Stimulated activated CD4-positive, alpha-beta T cell treated with anti-CD3 and anti-CD28 coated beads, Interleukin-1b, Interleukin-23, amount 100 ng/mL, for 1 hour (primary cell): ENCODE data around the gene NR5A1.

Experiments
- DNase-seq, 2 donors: peaks; one replicate each; pipeline ENCODE4 v3.0.0-alpha.2; 2020; ENCODE audit warnings: low read depth in 2 of 2

The NR5A1 gene

DNA sequence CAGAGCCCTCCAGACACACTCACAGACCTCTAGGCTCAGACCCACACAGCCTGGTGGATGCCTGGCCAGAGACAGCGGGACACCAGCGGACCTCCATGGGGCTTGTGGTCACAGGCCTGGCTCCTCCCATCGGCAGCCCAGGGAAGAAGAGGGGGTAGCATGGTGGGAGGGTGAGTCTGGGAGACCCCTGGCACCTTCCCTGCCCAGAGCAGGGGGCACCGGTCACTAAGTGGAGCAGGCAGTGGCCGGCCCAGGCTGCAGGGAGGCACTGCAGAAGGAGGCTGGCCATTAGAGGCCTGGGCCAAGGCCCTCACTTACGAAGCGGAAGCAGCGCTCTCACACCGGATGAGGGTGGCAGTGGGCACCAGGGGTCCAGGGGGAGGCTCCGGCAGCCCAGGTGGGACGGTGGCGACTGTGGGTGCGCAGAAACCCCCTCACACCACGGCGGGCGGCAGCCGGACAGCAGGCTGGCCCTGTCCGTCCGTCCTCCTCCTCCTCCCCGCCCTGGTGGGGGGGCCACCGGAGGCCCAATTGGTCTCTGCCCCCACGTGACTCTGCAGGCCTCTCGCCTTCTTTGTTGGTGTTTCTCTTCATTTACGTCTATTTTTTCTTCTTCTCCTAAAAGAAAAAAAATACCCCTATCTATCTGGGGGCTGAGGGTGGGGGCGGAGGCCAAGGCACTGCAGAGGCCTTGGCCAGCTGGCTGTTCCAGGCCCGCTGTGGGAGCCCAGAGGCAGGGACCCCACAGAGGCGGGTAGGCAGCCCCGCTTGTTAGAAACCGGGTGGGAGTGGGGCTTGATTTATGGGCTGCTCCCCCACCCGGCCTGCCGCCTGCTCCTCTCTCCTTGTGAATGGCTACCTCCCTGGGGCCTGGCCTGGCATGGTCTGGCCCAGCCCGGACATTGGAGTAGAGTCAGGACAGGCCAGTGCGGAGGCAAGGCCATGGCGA is at the start of gene NR5A1:
NR5A1 (minus strand) TSS at position 469 of the 949 bp plus-strand sequence. CDS start 4,004 bp downstream, outside the sequence.
- no peak for DNase-seq

DNA sequence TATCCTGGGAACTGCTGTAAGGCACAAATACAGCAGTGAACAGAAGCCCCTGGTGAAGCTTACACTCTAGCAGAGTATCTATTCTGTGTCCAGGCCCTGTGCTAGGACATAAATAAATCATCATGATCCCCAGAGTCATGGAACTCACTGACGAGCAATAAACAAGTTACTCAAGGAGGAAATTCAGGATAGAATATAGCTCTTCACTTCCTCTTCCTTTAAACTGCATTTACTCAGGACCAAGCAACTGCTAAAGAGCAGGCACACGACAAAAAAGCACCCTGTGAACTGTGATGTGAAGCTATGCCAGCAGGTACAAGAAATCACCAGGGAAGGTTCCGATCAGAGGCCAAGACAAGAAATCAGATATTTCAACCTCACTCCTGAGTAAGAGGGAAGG is 47.8 kb upstream of the NR5A1 start:
- no peak for DNase-seq

DNA sequence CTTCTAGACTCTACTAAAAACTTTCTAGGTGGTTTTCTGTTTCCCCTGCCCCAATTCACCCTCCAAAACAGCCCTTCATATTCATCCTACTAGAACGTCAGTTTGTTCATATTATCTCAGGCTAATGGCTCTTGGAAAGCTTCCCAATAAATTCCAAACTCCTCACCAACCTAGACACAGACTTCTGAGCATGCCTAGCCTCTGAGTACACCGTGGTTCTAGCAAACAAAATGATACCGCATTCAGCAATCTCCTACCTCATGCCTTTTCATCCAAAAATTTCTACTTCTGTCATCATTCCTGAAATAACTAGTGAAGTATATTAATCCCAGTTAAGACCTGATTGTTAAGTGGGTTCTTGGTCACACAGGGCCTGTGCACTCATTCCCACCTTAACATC is 46.5 kb upstream of the NR5A1 start:
- no peak for DNase-seq

DNA sequence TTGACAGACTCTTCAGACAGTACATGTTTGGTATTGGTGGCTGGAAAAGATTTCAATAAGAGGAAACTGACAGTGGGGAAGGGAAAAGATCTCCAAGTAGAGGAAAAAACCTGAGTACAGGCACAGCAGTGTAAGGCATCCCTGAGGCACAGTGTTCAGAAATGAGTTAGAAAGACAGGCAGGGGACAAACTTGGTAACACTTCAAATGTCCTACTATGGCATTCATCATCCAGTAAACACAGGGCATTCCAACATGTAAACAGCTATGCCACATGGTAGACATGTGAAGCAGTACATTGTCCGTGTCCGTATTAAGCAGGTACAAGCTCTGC is 45.0 kb upstream of the NR5A1 start:
- DNase-seq, result no peak

DNA sequence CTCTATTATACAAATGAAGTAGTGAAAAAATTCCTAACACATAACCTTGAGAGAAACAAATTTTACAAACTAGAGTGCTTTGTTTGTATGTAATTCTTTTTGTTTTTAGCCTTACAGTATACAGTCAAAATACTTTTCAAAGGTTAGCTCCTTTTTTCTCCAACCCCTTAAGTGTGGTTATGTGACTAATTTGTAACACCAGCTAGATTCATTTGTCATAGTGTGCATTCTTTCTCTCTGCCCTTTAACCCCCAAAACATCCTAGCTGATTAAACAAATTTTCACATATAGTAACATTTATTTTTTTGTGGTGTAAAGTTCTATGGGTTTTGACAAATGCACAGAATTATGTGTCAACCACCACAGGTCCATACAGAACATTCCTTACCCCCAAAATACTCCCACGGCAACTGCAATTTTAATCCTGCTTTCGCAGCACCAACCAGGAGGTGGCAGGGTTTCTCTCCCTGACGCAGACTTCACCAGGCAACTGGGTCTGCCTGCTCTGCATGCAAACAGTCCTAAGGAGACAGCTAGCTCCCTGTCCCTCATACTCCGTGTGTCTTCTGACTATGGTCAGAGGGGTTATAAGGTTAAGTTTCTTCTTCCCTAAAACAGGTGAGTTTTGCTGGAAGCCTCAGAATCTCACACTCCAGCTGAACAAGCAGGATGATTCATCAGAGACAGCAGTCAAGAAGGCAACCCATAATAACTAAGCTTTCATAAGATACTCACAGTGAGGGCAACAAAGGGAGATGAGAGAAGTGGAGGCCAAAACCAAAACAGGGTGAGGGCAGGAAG is 44.5 kb upstream of the NR5A1 start:
- no peak for DNase-seq

GRCh38 chr9:124550072-124550471 is 42.9 kb upstream of the NR5A1 start:
- no peak for DNase-seq

- DNase-seq, result no peak
These were observed 41.8 kb upstream of the NR5A1 start for GRCh38 chr9:124549016-124549415.

GRCh38 chr9:124544535-124544934 is 37.3 kb upstream of the NR5A1 start:
- DNase-seq, result no peak

GRCh38 chr9:124541824-124542223 is 34.6 kb upstream of the NR5A1 start:
- no peak for DNase-seq

- no peak for DNase-seq
These were observed 30.7 kb upstream of the NR5A1 start for GRCh38 chr9:124537926-124538325.

DNA sequence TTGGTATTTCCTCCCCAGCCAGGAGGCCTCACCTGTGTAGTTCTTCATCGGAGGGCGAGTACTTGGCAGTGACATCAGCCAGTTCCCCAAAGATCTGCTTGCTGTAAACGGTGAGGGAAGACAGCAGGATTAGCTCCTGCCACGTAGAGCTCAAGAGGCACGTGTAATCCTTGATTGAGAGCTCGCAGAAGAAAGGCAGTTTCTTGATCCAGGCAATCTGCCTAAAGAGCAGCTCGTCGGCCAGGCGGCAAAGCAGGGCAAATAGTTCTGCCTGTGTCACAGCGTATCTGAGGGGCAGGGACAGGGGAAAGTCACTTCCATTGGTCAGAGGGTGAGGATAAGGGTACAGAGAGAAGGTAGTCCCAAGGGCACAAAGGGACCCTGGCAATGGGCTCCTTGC is 28.6 kb upstream of the NR5A1 start:
- DNase-seq, result no peak

DNA sequence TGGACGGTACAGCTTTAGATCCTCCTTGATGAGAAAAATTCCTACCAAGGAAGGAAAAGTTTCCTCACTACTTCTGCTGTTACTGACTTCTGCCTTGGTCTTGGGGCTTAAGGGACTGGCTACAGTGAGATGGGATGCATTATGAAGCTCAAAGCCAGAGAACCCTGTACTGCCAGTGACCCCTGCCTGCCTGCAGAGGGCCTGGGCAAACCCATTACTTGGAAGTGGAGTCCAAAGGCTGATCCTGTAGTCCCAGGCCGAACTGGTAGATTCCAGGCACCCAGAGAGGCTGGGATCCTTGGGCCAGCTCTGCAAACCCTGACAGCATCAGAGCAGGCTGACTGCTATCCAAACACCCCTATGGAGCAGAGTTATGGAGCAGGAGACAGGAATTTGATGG is 25.7 kb upstream of the NR5A1 start:
- DNase-seq, result no peak

GRCh38 chr9:124531115-124531514 is 23.9 kb upstream of the NR5A1 start:
- no peak for DNase-seq

DNA sequence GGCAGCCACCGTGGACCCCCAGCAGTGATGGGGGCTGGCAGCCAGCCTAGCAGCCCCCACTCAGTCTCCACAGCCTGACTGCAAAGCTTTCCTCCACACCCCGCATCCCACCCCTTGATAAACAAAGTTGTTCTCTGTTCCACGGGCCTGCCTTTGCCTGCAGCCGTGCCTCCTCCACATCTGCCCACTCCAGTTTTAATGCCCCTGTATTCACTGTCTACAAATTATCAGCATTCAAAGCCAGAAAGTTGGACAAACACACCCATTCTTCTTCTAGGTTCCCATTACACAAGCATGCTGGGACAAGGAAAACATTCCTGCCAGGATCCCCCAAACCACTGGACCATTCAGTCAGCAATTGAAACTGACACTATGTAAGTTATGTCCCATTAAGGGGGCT is 23.0 kb upstream of the NR5A1 start:
- DNase-seq, result no peak

DNA sequence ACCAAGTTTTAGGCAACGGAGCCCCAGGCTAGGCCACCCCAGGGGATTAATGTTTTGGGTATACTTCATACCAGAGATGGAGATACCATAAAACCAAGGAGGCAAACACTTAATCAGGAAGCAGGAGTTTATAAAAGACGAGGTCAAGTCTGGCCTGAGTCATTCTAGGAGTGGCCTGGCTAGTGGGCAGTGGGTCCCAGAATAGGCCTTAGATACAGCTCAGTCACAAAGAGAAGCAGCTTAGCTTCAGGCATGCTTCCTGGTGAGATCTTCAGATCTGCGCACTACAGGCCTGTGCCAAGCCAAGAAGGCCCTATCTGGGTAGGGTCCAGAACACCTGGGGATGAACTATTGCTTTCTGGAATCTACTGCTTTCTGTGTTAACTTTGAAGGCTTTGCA is 20.6 kb upstream of the NR5A1 start:
- no peak for DNase-seq

- no peak for DNase-seq
These were observed 19.0 kb upstream of the NR5A1 start for GRCh38 chr9:124526174-124526573.

DNA sequence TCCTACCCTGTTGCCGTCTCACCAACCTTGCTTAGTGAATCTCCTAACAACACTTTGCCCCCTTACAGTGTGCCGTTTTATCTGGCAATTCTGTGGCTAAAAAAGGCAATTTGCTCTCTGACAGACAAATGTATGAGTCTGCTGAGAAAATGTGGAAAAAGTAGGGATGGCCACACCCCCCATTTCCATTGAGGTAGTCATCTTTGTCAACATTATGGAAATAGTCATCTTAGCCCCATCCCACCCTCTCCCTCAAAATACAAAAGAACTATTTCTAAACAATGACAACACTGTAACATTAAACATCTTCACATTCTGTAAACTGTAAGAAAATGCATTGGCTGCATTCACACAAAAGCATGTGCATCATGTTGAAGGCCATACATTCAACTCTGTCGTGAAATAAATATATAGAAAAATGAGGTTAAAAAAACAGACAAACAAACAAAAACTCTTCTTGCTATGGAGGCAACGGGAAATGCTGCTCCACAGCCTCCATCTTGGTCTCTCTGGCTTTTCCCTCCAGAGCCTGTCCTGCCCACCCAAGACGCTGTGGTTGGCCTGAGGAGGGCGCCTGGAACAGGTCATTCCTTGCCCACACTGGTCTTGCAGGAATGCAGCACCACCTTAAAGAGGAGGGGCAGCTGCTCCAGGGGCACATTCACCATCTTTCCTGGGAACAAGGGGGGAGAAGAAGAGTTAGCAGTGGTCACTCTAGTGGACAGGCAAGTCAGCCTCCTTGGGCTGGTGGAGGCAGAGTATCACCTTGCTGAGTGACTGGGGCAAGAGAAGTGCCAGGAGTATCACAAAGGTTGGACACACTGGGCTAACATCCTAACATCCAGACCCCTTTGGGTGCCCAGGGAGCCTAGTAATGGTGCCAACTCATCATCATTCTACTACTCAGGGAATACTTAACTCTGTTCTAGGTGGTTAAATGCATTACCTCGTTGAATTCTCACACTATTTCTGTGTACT is 15.2 kb upstream of the NR5A1 start:
- DNase-seq, result no peak

DNA sequence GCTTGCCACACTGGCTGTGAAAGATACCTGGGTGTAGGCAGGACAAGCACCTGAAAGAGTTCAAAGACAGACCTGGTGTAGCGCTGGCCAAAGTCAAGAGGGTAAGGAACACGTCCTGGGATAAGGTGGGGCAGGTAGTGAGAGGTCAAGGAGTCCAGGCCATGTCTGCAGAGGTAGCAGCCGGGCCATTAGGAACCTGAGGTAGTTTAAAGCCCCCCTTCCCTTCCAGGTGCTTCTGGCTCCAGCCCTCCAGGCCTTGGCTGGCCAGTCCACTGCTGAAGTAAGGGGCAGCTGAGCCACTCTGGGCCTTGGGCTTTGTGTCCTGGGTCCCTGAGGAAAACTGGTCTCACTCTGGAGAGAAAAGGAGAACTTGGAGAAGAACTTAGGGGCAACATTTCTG is 13.9 kb upstream of the NR5A1 start:
- DNase-seq, result no peak

DNA sequence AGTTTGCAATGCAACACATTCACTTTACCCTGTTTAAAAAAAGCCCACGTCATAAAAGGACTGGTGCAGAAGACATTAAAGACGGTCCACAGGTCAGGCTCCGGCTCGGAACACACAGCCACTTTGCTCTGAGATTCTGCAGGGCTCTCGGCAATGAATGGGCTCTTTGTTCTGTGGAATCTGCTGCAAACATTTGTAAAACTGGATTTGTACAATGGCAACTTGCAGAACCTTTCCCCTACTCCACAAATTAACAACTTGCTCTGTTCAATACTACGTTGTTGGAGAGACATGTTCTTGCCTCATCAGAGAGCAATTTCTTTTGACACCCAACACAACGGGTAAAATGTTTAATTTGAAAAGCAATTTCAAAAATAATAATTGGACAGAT is 13.0 kb upstream of the NR5A1 start:
- no peak for DNase-seq

DNA sequence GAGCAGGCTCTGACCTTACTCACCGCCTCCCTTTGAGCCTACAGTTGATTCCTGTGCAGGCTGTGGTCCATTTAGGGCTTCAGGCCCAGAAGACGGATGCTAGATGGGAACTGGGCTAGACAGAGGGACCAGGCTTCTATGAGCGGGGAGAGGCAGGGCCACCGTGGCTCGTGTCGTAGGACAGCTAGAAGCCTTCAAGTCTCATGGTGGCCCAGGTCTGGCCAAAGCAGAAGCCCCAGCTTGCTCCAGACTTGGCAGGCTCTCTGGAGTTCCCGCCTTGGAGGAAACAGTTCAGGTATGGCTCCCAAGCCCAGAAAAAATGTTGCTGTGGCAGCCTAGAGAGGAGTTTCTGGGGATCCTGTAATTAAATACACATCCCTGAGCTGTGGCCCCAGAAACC is 10.9 kb upstream of the NR5A1 start:
- DNase-seq, result no peak

GRCh38 chr9:124517600-124517999 is 10.4 kb upstream of the NR5A1 start:
- no peak for DNase-seq

DNA sequence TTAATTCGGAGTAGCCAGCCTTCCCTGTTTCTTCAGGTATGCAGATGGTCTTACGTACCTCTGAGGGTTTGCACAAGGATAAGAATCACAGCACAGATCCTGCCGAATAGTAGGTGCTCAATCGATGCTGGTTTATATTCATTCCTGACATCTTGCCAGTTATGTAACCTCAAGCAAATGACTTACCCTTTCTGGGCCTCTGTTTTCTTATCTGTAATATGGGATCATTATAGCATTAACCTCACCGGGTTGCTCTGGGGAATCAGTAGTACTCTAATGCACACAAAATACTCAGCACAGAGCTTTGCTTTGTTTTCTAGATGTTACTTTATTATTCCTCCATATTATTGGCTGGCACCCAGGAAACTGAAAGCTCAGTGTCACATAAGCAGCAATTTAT is 7.7 kb upstream of the NR5A1 start:
- no peak for DNase-seq
